ENCODE measurements around the gene ENAM. TPM values are rescaled to one million over a fixed set of nuclear protein-coding genes. Genes with fewer than 3 reads are reported as not detected.
A peak's percentile ranks its signal among the peaks of the same experiment; 100 is the strongest.

The ENAM gene
- total and polyA plus RNA-seq, 9 of the 15 experiments (the other 6 are each of a cell fraction or from before 2014, with no cell fraction given): 0.04 to 0.09 (median 0.04) TPM; not detected in 6

DNA sequence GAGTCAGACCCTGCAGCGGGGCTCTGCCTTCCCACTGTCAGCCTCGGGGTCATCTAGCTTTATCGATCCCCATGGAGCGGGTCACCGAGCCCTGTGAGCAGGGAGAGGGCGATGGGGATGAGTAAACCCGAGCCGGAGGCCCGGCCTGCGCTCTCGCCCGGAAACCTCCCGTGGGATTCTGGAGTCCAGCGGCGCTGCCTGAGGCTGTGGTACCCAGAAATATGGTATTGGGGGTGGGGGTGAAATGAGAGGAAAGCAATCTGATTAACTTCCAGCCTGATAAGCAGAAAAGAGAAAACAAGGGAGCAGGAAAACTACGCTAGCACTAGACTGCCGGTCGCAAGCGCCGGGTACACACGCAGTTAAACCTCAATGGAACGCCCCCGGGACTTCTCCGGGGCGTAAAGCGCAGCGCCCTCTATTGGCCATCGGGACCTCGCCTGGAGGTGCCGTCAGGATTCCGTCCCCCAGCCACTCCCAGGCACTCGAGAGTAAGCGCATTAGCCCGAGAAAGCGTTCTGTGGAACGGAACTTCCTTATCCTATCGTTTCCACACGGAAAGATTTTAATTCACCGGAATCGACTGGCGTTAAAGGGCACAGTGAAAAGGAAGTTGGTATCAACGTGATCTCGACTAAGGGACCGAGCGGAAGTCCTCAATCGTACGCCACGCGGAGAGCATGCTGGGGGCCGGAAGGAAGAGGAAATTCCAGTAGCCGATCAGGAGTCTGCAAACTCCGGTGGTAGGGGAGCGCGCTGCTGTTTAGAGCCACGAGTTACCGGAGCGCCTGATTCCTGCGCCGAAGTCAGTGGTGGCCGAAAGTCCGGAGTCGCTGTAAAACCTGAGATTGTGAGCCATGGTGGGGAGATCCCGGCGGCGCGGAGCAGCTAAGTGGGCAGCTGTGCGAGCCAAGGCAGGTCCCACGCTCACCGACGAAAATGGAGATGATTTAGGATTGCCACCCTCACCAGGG lies 59.6 kb downstream of the ENAM start, which contains the start of gene UTP3 (continued):
- peak; percentile 96 for TF ChIP-seq DIDO1 (tag; IDR thresholded peaks at IDR 0.05; ENCODE audit: low read depth)
- TF ChIP-seq, protein P1, sequence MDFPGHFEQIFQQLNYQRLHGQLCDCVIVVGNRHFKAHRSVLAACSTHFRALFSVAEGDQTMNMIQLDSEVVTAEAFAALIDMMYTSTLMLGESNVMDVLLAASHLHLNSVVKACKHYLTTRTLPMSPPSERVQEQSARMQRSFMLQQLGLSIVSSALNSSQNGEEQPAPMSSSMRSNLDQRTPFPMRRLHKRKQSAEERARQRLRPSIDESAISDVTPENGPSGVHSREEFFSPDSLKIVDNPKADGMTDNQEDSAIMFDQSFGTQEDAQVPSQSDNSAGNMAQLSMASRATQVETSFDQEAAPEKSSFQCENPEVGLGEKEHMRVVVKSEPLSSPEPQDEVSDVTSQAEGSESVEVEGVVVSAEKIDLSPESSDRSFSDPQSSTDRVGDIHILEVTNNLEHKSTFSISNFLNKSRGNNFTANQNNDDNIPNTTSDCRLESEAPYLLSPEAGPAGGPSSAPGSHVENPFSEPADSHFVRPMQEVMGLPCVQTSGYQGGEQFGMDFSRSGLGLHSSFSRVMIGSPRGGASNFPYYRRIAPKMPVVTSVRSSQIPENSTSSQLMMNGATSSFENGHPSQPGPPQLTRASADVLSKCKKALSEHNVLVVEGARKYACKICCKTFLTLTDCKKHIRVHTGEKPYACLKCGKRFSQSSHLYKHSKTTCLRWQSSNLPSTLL (IDR thresholded peaks at IDR 0.05): no peak
- no peak for TF ChIP-seq ZNF146 (CRISPR knock-in tag; IDR thresholded peaks at IDR 0.05; ENCODE audit: unreplicated experiment)
- TF ChIP-seq FOXJ2 (tag; IDR thresholded peaks at IDR 0.05): peak; percentile 83
- TF ChIP-seq KHSRP (IDR thresholded peaks at IDR 0.05): no peak
- peak; percentile 11 for TF ChIP-seq MEIS2 (IDR thresholded peaks at IDR 0.05; ENCODE audit: partially characterized antibody)
- TF ChIP-seq ZNF586 (CRISPR knock-in tag; conservative IDR thresholded peaks at IDR 0.05): no peak
- peak in 1 of 2 experiments; percentile 98; a peak in 2 of 3 replicates for TF ChIP-seq CBX3 (IDR thresholded peaks at IDR 0.05; ENCODE audit: borderline replicate concordance in 1 of 2, low read length in 2 of 2)
- TF ChIP-seq PHF20 (IDR thresholded peaks at IDR 0.05; ENCODE audit: partially characterized antibody): peak; percentile 94
- no peak for TF ChIP-seq PTTG1 (tag; IDR thresholded peaks at IDR 0.05; ENCODE audit: low read depth)
- TF ChIP-seq NFATC3 (IDR thresholded peaks at IDR 0.05): peak; percentile 88
- TF ChIP-seq, protein P2, sequence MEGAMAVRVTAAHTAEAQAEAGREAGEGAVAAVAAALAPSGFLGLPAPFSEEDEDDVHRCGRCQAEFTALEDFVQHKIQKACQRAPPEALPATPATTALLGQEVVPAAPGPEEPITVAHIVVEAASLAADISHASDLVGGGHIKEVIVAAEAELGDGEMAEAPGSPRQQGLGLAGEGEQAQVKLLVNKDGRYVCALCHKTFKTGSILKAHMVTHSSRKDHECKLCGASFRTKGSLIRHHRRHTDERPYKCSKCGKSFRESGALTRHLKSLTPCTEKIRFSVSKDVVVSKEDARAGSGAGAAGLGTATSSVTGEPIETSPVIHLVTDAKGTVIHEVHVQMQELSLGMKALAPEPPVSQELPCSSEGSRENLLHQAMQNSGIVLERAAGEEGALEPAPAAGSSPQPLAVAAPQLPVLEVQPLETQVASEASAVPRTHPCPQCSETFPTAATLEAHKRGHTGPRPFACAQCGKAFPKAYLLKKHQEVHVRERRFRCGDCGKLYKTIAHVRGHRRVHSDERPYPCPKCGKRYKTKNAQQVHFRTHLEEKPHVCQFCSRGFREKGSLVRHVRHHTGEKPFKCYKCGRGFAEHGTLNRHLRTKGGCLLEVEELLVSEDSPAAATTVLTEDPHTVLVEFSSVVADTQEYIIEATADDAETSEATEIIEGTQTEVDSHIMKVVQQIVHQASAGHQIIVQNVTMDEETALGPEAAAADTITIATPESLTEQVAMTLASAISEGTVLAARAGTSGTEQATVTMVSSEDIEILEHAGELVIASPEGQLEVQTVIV (CRISPR knock-in tag; IDR thresholded peaks at IDR 0.05; ENCODE audit: borderline replicate concordance): peak; percentile 27; the same call in 1 of the 2 replicates
- no peak for TF ChIP-seq HDGF (IDR thresholded peaks at IDR 0.05)
- TF ChIP-seq STAT5A (IDR thresholded peaks at IDR 0.05; ENCODE audit: borderline replicate concordance, low read length): peak; percentile 74; the same call in 1 of the 2 replicates
- TF ChIP-seq SMAD3 (CRISPR knock-in tag; conservative IDR thresholded peaks at IDR 0.05): 0 out of 2 replicates have a peak, but pooled peaks have one; percentile 56
- no peak for TF ChIP-seq ZNF140 (CRISPR knock-in tag; IDR thresholded peaks at IDR 0.05)

All from K562 (cell line).